Vagina (tissue), 2 donors: Measurements from ENCODE around the gene CATSPERB.

Source experiments
- CTCF ChIP-seq, 3 experiments: fragments of 450-650 bp in 2 of 3; fragments of 200-600 bp in 1 of 3; sonication (generic) in 1 of 3; IDR thresholded peaks; one replicate each; pipeline ENCODE4 v1.5.1; 2017 to 2019; ENCODE audit warnings: antibody characterized with exemption in 3 of 3, mild to moderate bottlenecking in 2 of 3, moderate library complexity in 2 of 3
- POLR2A ChIP-seq, 2 donors: fragments of 450-650 bp; IDR thresholded peaks; one replicate each; pipeline ENCODE4 v1.6.1; 2017; ENCODE audit warnings: antibody characterized with exemption in 2 of 2, mild to moderate bottlenecking in 2 of 2, moderate library complexity in 2 of 2

- TF ChIP-seq CTCF (IDR thresholded peaks at IDR 0.05) = no peak
- TF ChIP-seq POLR2A (IDR thresholded peaks at IDR 0.05) = no peak
Measured at GRCh38 chr14:91548108-91548507, 183.8 kb downstream of the CATSPERB start.
